Liver (tissue), 9 donors: Measurements from ENCODE around the gene PATL1. TPM values are rescaled to one million over a fixed set of nuclear protein-coding genes. Genes with fewer than 3 reads are reported as not detected.
"Not testable (repeated sequence)": the region's sequence is repeated elsewhere in the genome, so short reads cannot be mapped to it uniquely, and the experiment has no call there.

Experiments used
- DNase-seq: peaks from one replicate; pipeline ENCODE4 v3.0.0-alpha.2; 2017; ENCODE audit warnings: low spot score
- H3K27ac ChIP-seq, 2 donors: one replicate each; pipeline ENCODE4 v1.7.0; 2013; ENCODE audit warnings: inconsistent platforms in 2 of 2, low read length in 2 of 2, control low read depth in 1 of 2, low read depth in 1 of 2, mild to moderate bottlenecking in 1 of 2
- H3K27me3 ChIP-seq, 4 donors: one replicate each; pipeline versions ENCODE4 v1.6.1 to v1.7.0; 2013; ENCODE audit warnings: low read length in 3 of 4, inconsistent platforms in 1 of 4, mild to moderate bottlenecking in 1 of 4, moderate library complexity in 1 of 4; ENCODE audit not compliant: control insufficient read depth in 4 of 4, insufficient read depth in 4 of 4
- H3K36me3 ChIP-seq, 4 donors: one replicate each; pipeline versions ENCODE4 v1.6.1 to v1.7.0; 2013; ENCODE audit warnings: low read length in 3 of 4, mild to moderate bottlenecking in 3 of 4, low read depth in 1 of 4, moderate library complexity in 1 of 4; ENCODE audit not compliant: control insufficient read depth in 4 of 4, insufficient read depth in 3 of 4
- H3K4me1 ChIP-seq, 4 donors: one replicate each; pipeline versions ENCODE4 v1.6.1 to v1.7.0; 2013; ENCODE audit warnings: low read length in 3 of 4, mild to moderate bottlenecking in 3 of 4, moderate library complexity in 1 of 4; ENCODE audit not compliant: control insufficient read depth in 4 of 4, insufficient read depth in 4 of 4
- H3K4me3 ChIP-seq, 3 donors: one replicate each; pipeline versions ENCODE4 v1.6.1 to v1.7.0; 2013; ENCODE audit warnings: low read length in 3 of 3, control low read depth in 1 of 3, low read depth in 1 of 3, mild to moderate bottlenecking in 1 of 3
- H3K9ac ChIP-seq, 2 donors: one replicate each; pipeline ENCODE4 v1.7.0; 2013; ENCODE audit warnings: low read length in 2 of 2, mild to moderate bottlenecking in 2 of 2, moderate library complexity in 2 of 2, control low read depth in 1 of 2, low read depth in 1 of 2
- H3K9me3 ChIP-seq, 4 donors: one replicate each; pipeline versions ENCODE4 v1.6.1 to v1.7.0; 2013; ENCODE audit warnings: low read length in 3 of 4; ENCODE audit not compliant: control insufficient read depth in 4 of 4
- EGR1 ChIP-seq, 2 donors: IDR thresholded peaks; 2 replicates each; pipeline ENCODE4 v1.6.1; 2016 to 2018; ENCODE audit warnings: antibody characterized with exemption in 2 of 2, low read depth in 2 of 2
- FOXA1 ChIP-seq: IDR thresholded peaks from 2 replicates; pipeline ENCODE4 v1.6.1; 2016; ENCODE audit warnings: antibody characterized with exemption
- FOXA2 ChIP-seq: IDR thresholded peaks from 2 replicates; pipeline ENCODE4 v1.6.1; 2016; ENCODE audit warnings: antibody characterized with exemption
- GABPA ChIP-seq, 2 donors: IDR thresholded peaks in 1 of 2; conservative IDR thresholded peaks in 1 of 2; 2 replicates each; pipeline ENCODE4 v1.6.1; 2016; ENCODE audit warnings: antibody characterized with exemption in 2 of 2, mild to moderate bottlenecking in 1 of 2, moderate library complexity in 1 of 2
- HNF4A ChIP-seq, 2 donors: conservative IDR thresholded peaks; 2 replicates each; pipeline ENCODE4 v1.6.1; 2016; ENCODE audit warnings: antibody characterized with exemption in 2 of 2, mild to moderate bottlenecking in 2 of 2
- HNF4G ChIP-seq: IDR thresholded peaks from 2 replicates; pipeline ENCODE4 v1.6.1; 2016; ENCODE audit warnings: antibody characterized with exemption
- NR2F2 ChIP-seq: IDR thresholded peaks from 2 replicates; pipeline ENCODE4 v1.6.1; 2016; ENCODE audit warnings: antibody characterized with exemption
- RAD21 ChIP-seq, 2 donors: IDR thresholded peaks; 2 replicates each; pipeline ENCODE4 v1.6.1; 2016; ENCODE audit warnings: antibody characterized with exemption in 2 of 2, mild to moderate bottlenecking in 2 of 2
- RXRA ChIP-seq, 2 donors: IDR thresholded peaks; 2 replicates each; pipeline ENCODE4 v1.6.1; 2017 to 2018; ENCODE audit warnings: antibody characterized with exemption in 2 of 2, mild to moderate bottlenecking in 1 of 2
- TAF1 ChIP-seq: conservative IDR thresholded peaks from 2 replicates; pipeline ENCODE4 v1.6.1; 2016; ENCODE audit warnings: antibody characterized with exemption, mild to moderate bottlenecking
- WGBS: extraction: QIAGEN DNeasy Blood & Tissue Kit; methylation state at CpG from one replicate; pipeline ENCODE4 v1.1.7; 2013; 5-methylcytosine and 5-hydroxymethylcytosine counted together
- polyA plus RNA-seq, 2 donors: library from polyadenylated mRNA; stranded (reverse) in 1 of 2; unstranded in 1 of 2; fragments of 200-250 nt in 1 of 2; fragments of >200 nt in 1 of 2; fragmentation: Nextera tagmentation in 1 of 2; extraction: Ambion mirVana in 1 of 2; gene quantifications; one replicate each; pipeline versions ENCODE4 v1.2.1 to v1.2.3, GENCODE V29; 2013 to 2015
- total RNA-seq, 2 donors: library from RNA; depleted of rRNA; stranded (reverse); fragments of >200 nt; gene quantifications; one replicate each; pipeline ENCODE4 v1.2.3, GENCODE V29; 2014
- TF ChIP-seq, protein P1 (sequence below): fragments of 150-350 bp; IDR thresholded peaks from 2 replicates; pipeline ENCODE4 v1.5.1; 2017; ENCODE audit warnings: improper control_type of control experiment, low read depth, low read length; ENCODE audit not compliant: missing input control
- TF ChIP-seq, protein P2 (sequence below): IDR thresholded peaks from 2 replicates; pipeline ENCODE4 v1.6.1; 2016; ENCODE audit warnings: antibody characterized with exemption
- TF ChIP-seq, protein P3 (sequence below): IDR thresholded peaks from 2 replicates; pipeline ENCODE4 v1.6.1; 2016; ENCODE audit warnings: antibody characterized with exemption
- TF ChIP-seq, protein P4 (sequence below): IDR thresholded peaks from 2 replicates; pipeline ENCODE4 v1.6.1; 2016; ENCODE audit warnings: antibody characterized with exemption, mild to moderate bottlenecking
- TF ChIP-seq, protein P5 (sequence below): IDR thresholded peaks from 2 replicates; pipeline ENCODE4 v1.6.1; 2016; ENCODE audit warnings: antibody characterized with exemption
- donor health status: healthy.
- donor health status: healthy.
- donor health status: healthy.
- donor health status: healthy.
- donor health status: healthy.

PATL1 gene
- total and polyA plus RNA-seq, 4 donors = 4.9 to 14.7 (median 12.4) TPM

DNA sequence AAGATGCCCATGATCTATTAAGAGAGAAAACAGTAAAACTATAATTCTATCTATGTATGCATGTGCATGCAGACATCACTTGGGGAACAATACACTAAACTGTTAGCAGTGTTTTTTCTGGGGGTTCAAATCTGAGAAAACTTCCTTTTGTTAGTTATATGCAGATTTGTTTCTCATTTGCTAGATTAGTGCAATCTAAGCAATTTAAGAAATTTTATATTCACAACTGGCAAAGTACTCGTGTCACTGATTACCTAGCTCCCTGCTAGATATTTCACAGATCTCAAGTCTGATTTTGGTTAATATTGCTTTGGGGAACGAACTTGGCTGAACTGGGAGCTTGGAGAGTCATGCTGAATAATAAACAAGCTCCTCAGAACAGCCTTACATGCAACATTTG lies 38.3 kb downstream of the PATL1 start (continued):
- TF ChIP-seq, protein P1, sequence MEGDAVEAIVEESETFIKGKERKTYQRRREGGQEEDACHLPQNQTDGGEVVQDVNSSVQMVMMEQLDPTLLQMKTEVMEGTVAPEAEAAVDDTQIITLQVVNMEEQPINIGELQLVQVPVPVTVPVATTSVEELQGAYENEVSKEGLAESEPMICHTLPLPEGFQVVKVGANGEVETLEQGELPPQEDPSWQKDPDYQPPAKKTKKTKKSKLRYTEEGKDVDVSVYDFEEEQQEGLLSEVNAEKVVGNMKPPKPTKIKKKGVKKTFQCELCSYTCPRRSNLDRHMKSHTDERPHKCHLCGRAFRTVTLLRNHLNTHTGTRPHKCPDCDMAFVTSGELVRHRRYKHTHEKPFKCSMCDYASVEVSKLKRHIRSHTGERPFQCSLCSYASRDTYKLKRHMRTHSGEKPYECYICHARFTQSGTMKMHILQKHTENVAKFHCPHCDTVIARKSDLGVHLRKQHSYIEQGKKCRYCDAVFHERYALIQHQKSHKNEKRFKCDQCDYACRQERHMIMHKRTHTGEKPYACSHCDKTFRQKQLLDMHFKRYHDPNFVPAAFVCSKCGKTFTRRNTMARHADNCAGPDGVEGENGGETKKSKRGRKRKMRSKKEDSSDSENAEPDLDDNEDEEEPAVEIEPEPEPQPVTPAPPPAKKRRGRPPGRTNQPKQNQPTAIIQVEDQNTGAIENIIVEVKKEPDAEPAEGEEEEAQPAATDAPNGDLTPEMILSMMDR = no peak

DNA sequence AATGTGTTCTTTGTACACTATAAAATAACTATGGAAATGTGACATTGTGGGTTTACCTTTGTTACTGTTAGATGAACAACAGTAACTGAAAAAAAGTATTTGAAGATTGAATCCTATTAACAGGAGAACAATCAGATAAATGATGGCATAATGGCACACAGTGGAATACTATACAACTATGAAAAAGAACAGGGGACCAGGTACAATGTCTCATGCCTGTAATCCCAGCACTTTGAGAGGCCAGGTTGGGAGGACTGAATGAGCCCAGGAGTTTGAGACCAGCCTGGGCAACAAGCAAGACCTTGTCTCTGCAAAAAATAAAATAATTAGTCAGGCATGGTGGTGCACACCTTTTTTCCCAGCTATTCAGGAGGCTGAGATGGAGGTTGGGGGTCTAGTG lies 38.8 kb downstream of the PATL1 start:
- TF ChIP-seq HNF4G (no peak), GABPA (IDR thresholded peaks at IDR 0.05 in 1 of 2, conservative IDR thresholded peaks at IDR 0.05 in 1 of 2) (no peak), NR2F2 (no peak), FOXA1 (no peak), FOXA2 (no peak), TAF1 (no peak), EGR1 (IDR thresholded peaks at IDR 0.05; ENCODE audit: low read depth in 2 of 2) (no peak)
- TF ChIP-seq, protein P2, sequence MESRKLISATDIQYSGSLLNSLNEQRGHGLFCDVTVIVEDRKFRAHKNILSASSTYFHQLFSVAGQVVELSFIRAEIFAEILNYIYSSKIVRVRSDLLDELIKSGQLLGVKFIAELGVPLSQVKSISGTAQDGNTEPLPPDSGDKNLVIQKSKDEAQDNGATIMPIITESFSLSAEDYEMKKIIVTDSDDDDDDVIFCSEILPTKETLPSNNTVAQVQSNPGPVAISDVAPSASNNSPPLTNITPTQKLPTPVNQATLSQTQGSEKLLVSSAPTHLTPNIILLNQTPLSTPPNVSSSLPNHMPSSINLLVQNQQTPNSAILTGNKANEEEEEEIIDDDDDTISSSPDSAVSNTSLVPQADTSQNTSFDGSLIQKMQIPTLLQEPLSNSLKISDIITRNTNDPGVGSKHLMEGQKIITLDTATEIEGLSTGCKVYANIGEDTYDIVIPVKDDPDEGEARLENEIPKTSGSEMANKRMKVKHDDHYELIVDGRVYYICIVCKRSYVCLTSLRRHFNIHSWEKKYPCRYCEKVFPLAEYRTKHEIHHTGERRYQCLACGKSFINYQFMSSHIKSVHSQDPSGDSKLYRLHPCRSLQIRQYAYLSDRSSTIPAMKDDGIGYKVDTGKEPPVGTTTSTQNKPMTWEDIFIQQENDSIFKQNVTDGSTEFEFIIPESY = no peak
- TF ChIP-seq, protein P3, sequence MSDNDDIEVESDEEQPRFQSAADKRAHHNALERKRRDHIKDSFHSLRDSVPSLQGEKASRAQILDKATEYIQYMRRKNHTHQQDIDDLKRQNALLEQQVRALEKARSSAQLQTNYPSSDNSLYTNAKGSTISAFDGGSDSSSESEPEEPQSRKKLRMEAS = no peak
- TF ChIP-seq, protein P1 = no peak
- Histone ChIP-seq H3K9me3 (no peaks in the 10 kb centered on the region), H3K4me3 (no peak overlapping the region), H3K9ac (no peak overlapping the region), H3K27ac (no peak overlapping the region), H3K27me3 (no peaks in the 10 kb centered on the region), H3K36me3 (peaks cover 0 to 4% (median 2%) of the 10 kb centered on the region in 4 donors), H3K4me1 (no peaks in the 10 kb centered on the region)
- DNase-seq = no peak

DNA sequence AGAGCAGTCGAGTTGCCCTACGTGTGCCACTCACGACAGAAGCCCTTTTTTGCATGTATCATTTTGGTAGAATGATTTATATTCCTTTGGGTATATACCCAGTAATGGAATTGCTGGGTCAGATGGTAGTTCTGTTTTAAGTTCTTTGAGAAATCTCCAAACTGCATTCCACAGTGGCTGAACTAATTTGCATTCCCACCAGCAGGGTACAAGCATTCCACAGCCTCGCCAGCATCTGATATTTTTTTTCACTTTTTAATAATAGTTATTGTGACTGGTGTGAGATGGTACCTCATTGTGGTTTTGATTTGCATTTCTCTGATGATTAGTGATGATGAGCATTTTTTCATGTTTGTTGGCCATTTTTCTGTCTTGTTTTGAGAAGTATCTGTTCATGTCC lies 41.9 kb downstream of the PATL1 start:
- not testable (repeated sequence) for H3K4me1 ChIP-seq, H3K27me3 ChIP-seq, H3K9ac ChIP-seq, H3K27ac ChIP-seq, H3K9me3 ChIP-seq, H3K36me3 ChIP-seq, H3K4me3 ChIP-seq, DNase-seq
- WGBS = 95% methylated on average over 4 of the region's 4 CpGs

DNA sequence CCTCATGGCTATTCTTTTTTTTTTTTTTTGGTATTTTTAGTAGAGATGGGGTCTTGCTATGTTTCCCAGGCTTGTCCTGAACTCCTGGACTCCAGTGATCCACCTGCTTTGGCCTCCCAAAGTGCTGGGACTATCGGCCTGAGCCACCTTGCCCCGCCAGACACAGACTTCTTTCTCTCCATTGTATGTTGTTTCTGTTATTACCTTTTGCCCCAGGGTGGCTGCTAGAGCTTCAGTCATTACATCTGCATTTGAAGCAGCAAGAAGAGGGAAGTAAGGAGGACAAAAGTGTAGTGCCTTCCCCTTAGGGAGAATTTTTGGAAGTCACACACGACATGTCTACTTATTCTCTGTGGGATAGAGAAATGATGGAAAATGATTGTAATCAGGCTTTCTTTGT lies 43.1 kb downstream of the PATL1 start:
- H3K27ac ChIP-seq = no peak overlapping the region
- H3K9ac ChIP-seq = no peak overlapping the region
- 91% methylated on average over 3 of the region's 3 CpGs for WGBS
- H3K4me3 ChIP-seq = no peak overlapping the region
- no peaks in the 10 kb centered on the region for H3K9me3 ChIP-seq
- H3K4me1 ChIP-seq = no peaks in the 10 kb centered on the region
- DNase-seq = no peak
- H3K36me3 ChIP-seq = peaks cover 0 to 2% (median 1%) of the 10 kb centered on the region in 4 donors
- H3K27me3 ChIP-seq = no peaks in the 10 kb centered on the region
- TF ChIP-seq, protein P3 = no peak
- TF ChIP-seq HNF4A (conservative IDR thresholded peaks at IDR 0.05) = no peak
- TF ChIP-seq RXRA (IDR thresholded peaks at IDR 0.05) = no peak
- TF ChIP-seq, protein P4, sequence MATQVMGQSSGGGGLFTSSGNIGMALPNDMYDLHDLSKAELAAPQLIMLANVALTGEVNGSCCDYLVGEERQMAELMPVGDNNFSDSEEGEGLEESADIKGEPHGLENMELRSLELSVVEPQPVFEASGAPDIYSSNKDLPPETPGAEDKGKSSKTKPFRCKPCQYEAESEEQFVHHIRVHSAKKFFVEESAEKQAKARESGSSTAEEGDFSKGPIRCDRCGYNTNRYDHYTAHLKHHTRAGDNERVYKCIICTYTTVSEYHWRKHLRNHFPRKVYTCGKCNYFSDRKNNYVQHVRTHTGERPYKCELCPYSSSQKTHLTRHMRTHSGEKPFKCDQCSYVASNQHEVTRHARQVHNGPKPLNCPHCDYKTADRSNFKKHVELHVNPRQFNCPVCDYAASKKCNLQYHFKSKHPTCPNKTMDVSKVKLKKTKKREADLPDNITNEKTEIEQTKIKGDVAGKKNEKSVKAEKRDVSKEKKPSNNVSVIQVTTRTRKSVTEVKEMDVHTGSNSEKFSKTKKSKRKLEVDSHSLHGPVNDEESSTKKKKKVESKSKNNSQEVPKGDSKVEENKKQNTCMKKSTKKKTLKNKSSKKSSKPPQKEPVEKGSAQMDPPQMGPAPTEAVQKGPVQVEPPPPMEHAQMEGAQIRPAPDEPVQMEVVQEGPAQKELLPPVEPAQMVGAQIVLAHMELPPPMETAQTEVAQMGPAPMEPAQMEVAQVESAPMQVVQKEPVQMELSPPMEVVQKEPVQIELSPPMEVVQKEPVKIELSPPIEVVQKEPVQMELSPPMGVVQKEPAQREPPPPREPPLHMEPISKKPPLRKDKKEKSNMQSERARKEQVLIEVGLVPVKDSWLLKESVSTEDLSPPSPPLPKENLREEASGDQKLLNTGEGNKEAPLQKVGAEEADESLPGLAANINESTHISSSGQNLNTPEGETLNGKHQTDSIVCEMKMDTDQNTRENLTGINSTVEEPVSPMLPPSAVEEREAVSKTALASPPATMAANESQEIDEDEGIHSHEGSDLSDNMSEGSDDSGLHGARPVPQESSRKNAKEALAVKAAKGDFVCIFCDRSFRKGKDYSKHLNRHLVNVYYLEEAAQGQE = no peak
- no peak for TF ChIP-seq RAD21 (IDR thresholded peaks at IDR 0.05)
- no peak for TF ChIP-seq EGR1 (IDR thresholded peaks at IDR 0.05; ENCODE audit: low read depth in 2 of 2)
- no peak for TF ChIP-seq NR2F2
- TF ChIP-seq, protein P5, sequence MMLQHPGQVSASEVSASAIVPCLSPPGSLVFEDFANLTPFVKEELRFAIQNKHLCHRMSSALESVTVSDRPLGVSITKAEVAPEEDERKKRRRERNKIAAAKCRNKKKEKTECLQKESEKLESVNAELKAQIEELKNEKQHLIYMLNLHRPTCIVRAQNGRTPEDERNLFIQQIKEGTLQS = no peak
- no peak for TF ChIP-seq FOXA2
- TF ChIP-seq FOXA1 = no peak
- no peak for TF ChIP-seq GABPA (IDR thresholded peaks at IDR 0.05 in 1 of 2, conservative IDR thresholded peaks at IDR 0.05 in 1 of 2)
- TF ChIP-seq HNF4G = no peak
